SU-DHL-6 (cell line): ENCODE results near the gene ANP32B.

Experiments used
- H2AFZ ChIP-seq: fragments of 200-600 bp; sonication (generic); 2 replicates; pipeline ENCODE4 v1.6.1; 2014; ENCODE audit warnings: low read depth, mild to moderate bottlenecking, moderate library complexity, mixed read lengths, antibody characterized with exemption, low read length; ENCODE audit not compliant: severe bottlenecking
- H3F3A ChIP-seq: fragments of 200-600 bp; shearing (Covaris generic); 2 replicates; pipeline ENCODE4 v1.6.0; 2016; ENCODE audit warnings: antibody characterized with exemption, mild to moderate bottlenecking; ENCODE audit not compliant: insufficient read depth
- H3K27ac ChIP-seq: fragments of 200-600 bp; sonication (generic); 2 replicates; pipeline ENCODE4 v1.5.1; 2016; ENCODE audit warnings: low read depth, mild to moderate bottlenecking, low read length, moderate library complexity, mixed read lengths
- H3K27me3 ChIP-seq: fragments of 200-600 bp; sonication (generic), shearing (Covaris generic); 2 replicates; pipeline ENCODE4 v1.6.0; 2014; ENCODE audit warnings: mild to moderate bottlenecking, low read length
- H3K36me3 ChIP-seq: fragments of 200-600 bp; sonication (generic); 2 replicates; pipeline ENCODE4 v1.6.1; 2014; ENCODE audit warnings: mild to moderate bottlenecking, low read length, mixed read lengths
- H3K4me2 ChIP-seq: fragments of 300-600, 200-600 bp; shearing (Covaris generic), sonication (generic); 2 replicates; pipeline ENCODE4 v1.6.0; 2014; ENCODE audit warnings: low read length, low read depth, mild to moderate bottlenecking; ENCODE audit not compliant: poor library complexity, severe bottlenecking
- H3K4me3 ChIP-seq: fragments of 200-600 bp; sonication (generic); 2 replicates; pipeline ENCODE4 v1.5.1; 2014; ENCODE audit warnings: antibody characterized with exemption, low read length, mild to moderate bottlenecking, mixed read lengths; ENCODE audit not compliant: insufficient read depth, poor library complexity, severe bottlenecking
- H3K79me2 ChIP-seq: fragments of 200-600 bp; sonication (generic); 2 replicates; pipeline ENCODE4 v1.6.1; 2014; ENCODE audit warnings: mild to moderate bottlenecking, low read length, moderate library complexity; ENCODE audit not compliant: insufficient read depth
- H3K9ac ChIP-seq: fragments of 200-600 bp; sonication (generic); 2 replicates; pipeline ENCODE4 v1.7.0; 2014; ENCODE audit warnings: mild to moderate bottlenecking, low read length
- H3K9me2 ChIP-seq: fragments of 200-600 bp; sonication (generic); replicated peaks from 2 replicates; pipeline ENCODE4 v1.6.1; 2014; ENCODE audit warnings: low read length; ENCODE audit not compliant: insufficient read depth
- H3K9me3 ChIP-seq: fragments of 200-600 bp; sonication (generic); 2 replicates; pipeline ENCODE4 v1.6.1; 2014; ENCODE audit warnings: low read length, mixed read lengths; ENCODE audit not compliant: insufficient read depth
- H4K20me1 ChIP-seq: fragments of 200-600 bp; sonication (generic); 2 replicates; pipeline ENCODE4 v1.6.1; 2014; ENCODE audit warnings: low read depth, mild to moderate bottlenecking, antibody characterized with exemption, low read length, moderate library complexity, mixed read lengths
- EZH2phosphoT487 ChIP-seq: fragments of 200-600 bp; sonication (generic), shearing (Covaris generic); conservative IDR thresholded peaks from 2 replicates; pipeline ENCODE4 v1.6.1; 2018; ENCODE audit warnings: mild to moderate bottlenecking, antibody characterized with exemption, low read length, moderate library complexity, mixed read lengths
- TF ChIP-seq, protein P1 (sequence below): fragments of 200-600 bp; sonication (generic); IDR thresholded peaks from one replicate; pipeline ENCODE4 v1.5.1; 2017; ENCODE audit warnings: antibody characterized with exemption, mild to moderate bottlenecking, low read length, moderate library complexity; ENCODE audit not compliant: insufficient read depth, poor library complexity, severe bottlenecking

Gene ANP32B

DNA sequence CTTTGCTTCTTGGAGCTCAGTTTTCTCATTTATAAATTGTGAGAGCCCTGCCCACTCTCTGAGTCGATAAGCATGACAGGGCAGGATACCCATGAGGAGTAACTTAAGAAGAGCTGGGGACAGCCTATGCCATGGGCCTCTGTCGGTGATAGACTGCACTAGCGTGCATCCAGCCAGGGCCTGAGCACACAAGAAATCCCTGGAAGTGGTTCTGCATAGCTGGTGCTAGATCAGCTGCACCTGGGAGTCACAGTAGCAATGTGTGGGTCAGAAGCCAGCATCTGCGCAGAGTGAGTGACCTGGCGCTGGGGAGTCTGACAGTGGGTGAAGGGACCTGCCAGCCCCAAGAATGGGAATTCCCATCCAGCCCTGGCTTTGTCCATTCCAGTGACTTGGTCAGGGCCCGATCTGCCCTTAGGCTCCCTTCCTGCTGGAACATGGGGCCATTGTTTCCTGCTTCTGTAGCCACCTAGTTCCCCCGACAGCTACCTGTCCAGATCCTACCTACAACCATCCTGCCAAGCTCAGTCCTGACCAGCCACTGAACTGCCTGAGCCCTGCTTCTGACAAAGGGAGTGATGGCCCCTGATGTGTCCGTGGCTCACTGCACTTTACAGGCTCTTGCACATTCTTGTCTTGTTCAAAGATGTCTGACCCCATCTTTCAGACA, 37.5 kb downstream of the ANP32B start:
- H2AFZ ChIP-seq = no peak overlapping the region
- H3K79me2 ChIP-seq = no peaks in the 10 kb centered on the region
- H3K9ac ChIP-seq = no peak overlapping the region
- H3K27me3 ChIP-seq = no peaks in the 10 kb centered on the region
- 0 out of 2 replicates have a peak, but pooled peaks cover 6% of the 10 kb centered on the region for H4K20me1 ChIP-seq
- peaks cover 25% of the 10 kb centered on the region for H3F3A ChIP-seq
- no peaks in the 10 kb centered on the region for H3K9me2 ChIP-seq
- peaks cover 16% of the 10 kb centered on the region for H3K36me3 ChIP-seq
- H3K4me2 ChIP-seq = no peak overlapping the region
- TF ChIP-seq EZH2phosphoT487 = no peak
- TF ChIP-seq, protein P1, sequence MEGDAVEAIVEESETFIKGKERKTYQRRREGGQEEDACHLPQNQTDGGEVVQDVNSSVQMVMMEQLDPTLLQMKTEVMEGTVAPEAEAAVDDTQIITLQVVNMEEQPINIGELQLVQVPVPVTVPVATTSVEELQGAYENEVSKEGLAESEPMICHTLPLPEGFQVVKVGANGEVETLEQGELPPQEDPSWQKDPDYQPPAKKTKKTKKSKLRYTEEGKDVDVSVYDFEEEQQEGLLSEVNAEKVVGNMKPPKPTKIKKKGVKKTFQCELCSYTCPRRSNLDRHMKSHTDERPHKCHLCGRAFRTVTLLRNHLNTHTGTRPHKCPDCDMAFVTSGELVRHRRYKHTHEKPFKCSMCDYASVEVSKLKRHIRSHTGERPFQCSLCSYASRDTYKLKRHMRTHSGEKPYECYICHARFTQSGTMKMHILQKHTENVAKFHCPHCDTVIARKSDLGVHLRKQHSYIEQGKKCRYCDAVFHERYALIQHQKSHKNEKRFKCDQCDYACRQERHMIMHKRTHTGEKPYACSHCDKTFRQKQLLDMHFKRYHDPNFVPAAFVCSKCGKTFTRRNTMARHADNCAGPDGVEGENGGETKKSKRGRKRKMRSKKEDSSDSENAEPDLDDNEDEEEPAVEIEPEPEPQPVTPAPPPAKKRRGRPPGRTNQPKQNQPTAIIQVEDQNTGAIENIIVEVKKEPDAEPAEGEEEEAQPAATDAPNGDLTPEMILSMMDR = no peak
- H3K4me3 ChIP-seq = no peak overlapping the region
- H3K9me3 ChIP-seq = no peaks in the 10 kb centered on the region
- H3K27ac ChIP-seq = no peak overlapping the region

DNA sequence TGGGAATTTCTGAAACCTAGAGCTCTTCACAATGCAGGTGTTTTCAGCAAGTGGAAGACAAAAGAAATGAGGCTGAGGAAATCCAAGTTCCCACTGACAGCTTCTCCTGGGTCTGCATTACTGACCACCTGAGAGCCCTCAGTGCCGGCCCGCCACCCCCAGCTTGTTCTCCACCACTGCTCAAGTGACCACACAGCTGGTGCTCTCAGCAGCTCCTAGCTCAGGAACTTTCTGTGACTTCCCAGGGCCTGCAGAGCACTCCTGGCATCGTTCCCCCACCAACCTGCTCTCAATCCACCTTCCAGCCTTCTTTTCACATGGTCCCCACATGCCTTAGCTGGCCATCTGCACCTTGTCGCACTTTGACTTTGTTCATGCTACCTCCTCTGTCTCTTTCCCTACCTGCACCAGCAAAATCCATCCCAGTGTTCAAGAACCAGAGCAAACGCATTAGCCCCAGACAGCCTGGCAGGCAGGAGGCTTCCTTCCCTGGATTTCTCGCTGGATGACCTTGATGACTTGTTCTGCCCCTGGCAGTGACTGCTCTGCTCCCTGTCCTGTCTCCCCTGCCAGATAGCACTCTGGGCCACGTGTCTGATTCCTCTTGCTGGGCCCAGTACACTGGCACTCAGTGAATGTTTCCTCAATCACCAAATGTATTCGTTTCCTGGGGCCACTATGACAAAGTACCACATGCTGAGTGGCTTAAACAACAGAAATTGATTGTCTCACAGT, 38.3 kb downstream of the ANP32B start:
- Histone ChIP-seq H3K9me3 (no peaks in the 10 kb centered on the region), H3K9me2 (no peaks in the 10 kb centered on the region), H3K79me2 (no peaks in the 10 kb centered on the region), H3K9ac (no peak overlapping the region), H2AFZ (no peak overlapping the region), H3K36me3 (peaks cover 7% of the 10 kb centered on the region), H4K20me1 (0 out of 2 replicates have a peak, but pooled peaks cover 3% of the 10 kb centered on the region), H3K27me3 (no peaks in the 10 kb centered on the region), H3K27ac (no peak overlapping the region), H3K4me2 (no peak overlapping the region), H3K4me3 (no peak overlapping the region), H3F3A (peaks cover 16% of the 10 kb centered on the region)
- TF ChIP-seq EZH2phosphoT487 = no peak
- TF ChIP-seq, protein P1 = no peak

DNA sequence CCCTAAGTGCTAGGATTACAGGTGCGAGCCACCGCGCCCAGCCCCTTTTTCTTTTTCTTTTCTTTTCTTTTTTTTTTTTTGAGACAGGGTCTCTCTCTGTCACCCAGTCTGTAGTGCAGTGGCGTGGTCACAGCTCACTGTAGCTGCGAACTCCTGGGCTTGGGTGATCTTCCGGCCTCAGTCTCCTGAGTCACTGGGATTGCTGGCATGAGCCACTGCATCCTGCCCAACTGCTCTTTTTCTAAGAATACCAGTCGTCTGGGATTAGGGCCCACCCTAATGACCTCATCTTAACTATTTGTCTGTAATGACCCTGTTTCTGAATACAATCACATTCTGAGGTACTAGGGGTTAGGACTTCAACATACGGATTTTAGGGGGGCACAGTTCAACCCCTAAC, 39.3 kb downstream of the ANP32B start:
- no peak overlapping the region for H2AFZ ChIP-seq
- H3K36me3 ChIP-seq = no peaks in the 10 kb centered on the region; the same call in 1 of the 2 replicates
- H3F3A ChIP-seq = peaks cover 6% of the 10 kb centered on the region; the same call in 1 of the 2 replicates
- no peaks in the 10 kb centered on the region for H4K20me1 ChIP-seq
- no peak overlapping the region for H3K27ac ChIP-seq
- H3K9me2 ChIP-seq = no peaks in the 10 kb centered on the region
- H3K4me3 ChIP-seq = no peak overlapping the region
- H3K27me3 ChIP-seq = no peaks in the 10 kb centered on the region
- H3K9ac ChIP-seq = no peak overlapping the region
- no peaks in the 10 kb centered on the region for H3K79me2 ChIP-seq
- no peaks in the 10 kb centered on the region for H3K9me3 ChIP-seq
- no peak overlapping the region for H3K4me2 ChIP-seq
- TF ChIP-seq, protein P1 = no peak
- no peak for TF ChIP-seq EZH2phosphoT487
